Measurements from ENCODE around the gene LY86.
A peak's percentile ranks its signal among the peaks of the same experiment; 100 is the strongest.

The LY86 gene

DNA sequence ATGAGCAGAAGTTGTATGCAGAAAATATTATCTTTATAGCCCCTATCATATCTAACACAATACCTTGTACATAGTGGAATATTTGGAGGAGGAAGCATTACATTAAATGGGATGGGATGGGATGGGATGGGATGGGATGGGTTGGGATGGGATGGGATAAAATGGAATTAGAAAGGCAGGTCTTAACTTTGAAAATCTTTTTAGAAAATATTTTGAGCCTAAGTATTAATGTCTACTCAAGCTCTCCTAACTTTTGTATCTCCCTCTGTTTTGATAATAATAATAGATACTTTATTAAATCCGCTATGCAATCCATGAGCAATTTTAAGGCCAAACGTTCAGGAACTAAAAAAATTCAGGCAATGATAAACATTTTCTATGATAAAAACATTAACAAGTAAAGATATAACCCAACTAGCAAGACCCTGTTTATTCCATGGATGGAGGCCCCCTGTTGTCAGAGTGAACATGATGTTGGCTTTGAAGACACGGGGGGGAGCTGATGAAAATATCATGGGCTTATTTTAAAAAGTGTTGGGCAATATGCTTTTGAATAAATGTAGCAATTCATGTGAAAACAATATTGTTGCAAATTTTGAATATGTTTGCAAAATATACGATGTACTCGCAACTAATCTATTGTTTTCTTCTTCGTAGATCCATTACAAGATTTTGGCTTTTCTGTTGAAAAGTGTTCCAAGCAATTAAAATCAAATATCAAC lies 35.9 kb downstream of the LY86 start:
- DNase-seq: no peak

DNA sequence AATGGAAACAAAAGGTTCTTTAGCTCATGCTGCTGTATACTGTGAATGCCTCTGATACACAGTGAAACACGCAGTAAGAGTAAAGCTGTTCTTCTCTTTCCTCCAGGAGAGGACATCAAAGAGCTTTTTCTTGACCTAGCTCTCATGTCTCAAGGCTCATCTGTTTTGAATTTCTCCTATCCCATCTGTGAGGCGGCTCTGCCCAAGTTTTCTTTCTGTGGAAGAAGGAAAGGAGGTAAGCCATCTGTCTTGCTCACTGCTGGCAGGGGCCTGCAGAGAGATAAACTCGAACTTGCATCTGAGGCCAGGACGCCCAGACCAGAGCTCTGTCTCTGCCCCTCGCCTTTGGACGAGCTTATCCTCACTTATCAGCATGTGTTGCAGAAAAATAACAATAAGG lies 37.7 kb downstream of the LY86 start:
- peak; percentile 42 for DNase-seq

DNA sequence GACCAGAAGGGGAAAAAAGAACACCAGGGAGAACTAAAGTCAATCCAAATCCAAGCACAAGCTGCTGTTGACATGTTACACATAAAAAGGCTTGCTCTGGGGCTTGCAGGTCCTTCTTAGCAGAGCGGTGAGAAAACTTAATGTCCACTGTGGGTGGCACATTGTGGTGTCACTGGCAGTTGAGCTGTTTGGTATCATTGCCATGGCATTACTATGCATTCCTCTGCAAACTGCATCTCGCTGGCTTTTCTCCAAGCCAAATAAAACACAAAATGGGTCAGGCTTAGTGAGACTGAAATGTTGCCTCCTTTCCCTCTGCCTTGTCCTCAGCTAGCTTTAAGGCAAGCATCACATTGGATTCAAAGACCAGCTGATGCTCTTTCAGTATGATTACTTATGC lies 40.9 kb downstream of the LY86 start:
- DNase-seq: no peak

DNA sequence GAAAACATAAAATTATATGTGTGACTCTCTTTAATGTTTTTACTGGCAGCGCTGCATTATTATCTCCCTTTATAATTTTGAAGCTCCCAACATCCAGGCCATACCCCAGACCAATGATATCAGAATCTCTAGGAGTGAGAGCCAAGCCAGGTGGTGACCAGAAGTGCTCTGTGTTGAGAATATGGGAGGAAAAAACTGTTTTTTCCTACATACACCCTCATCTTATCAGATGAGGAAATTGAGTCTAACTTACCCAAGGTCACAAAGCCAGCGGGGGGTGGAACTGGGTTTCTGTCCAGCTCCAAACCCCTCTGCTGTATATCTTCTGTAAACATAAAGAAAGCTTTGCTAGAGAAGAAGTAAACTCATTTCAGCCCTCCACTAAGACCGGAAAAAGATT lies 42.5 kb downstream of the LY86 start:
- DNase-seq: no peak

DNA sequence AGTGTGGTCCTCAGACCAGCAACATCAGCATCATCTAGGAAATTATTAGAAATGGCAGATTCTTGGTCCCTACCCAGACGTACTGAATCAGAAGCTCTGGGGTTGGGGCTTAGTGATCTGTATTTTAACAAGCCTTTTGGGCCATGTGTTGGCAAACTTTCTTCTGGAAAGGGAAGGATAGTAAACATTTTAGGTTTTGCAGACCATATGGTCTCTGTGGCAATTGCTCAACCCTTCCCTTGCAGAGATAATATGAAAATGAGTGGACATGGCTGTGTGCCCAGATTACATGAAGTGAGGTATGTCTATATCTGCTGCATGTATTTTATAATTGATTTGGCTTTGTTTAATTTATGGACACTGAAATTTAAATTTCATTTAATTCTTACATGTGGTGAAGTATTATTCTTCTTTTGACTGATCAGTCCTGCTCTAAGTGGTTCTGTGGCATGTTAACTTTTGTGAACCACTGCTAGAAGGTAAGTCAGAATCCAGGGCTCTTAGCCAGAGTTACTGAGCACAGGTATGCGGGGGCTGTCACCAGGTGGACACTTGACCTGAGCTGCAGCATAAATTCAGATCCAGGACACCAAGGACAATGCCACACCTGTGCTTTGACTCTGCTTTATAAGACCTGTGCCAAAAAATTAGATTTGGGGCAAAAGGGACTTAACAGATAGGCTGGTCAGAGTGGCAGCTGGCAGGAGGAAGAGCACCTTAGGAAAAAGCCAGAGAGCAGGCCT lies 43.2 kb downstream of the LY86 start:
- DNase-seq: peak; percentile 94

DNA sequence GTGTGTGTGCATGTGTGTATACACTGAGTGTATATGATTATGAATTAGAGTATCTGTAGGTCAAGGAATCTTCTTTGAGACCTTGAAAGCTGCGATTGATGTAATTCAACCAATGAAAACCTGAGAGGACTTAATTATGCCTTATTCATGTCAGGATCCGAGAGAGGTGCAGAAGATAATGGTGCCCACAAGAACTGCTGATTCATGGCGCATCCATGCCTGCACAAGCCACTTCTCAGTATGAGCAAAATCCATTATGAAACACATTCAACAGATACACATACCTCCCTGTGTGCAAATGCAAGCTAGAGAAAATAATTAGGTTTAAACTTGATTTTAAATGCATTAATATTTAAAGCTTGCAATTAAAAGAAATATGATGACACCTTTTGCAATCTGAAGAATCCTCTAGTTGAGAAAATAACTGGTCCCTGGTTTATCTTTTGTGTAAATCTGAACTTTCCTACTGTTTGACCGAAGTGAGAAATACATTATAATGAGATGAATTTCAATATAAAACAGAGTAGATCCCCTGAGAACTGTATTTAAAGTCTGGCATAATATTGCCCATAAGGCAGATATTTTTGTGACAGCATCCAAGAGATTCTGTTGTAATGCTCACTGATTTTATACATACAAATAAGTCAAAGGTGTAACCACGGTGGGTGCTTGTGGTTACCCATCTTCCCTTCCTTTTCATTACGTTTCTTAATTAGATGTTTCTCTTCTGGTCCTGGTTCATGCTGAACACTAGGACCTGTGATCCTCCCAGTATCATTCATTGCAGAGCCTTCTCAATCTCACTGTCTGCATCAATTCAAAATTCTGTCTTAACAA lies 45.6 kb downstream of the LY86 start:
- DNase-seq: no peak

DNA sequence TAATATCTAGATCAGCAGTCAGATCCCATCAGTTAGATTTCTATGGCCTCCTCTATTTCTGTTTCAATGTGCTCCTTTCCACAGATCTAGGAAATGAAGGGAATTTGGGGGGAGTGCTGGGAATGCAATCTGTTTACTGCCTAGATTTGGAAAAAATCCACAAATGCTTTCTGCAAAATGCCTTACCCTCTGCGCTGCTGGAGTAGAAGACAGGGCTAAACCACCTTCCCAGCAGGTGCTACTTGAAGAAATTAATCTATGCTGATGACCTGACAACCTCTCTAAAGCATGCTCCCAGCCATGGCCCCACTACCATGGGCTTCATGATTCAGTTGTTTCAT lies 46.2 kb downstream of the LY86 start:
- no peak for DNase-seq

DNA sequence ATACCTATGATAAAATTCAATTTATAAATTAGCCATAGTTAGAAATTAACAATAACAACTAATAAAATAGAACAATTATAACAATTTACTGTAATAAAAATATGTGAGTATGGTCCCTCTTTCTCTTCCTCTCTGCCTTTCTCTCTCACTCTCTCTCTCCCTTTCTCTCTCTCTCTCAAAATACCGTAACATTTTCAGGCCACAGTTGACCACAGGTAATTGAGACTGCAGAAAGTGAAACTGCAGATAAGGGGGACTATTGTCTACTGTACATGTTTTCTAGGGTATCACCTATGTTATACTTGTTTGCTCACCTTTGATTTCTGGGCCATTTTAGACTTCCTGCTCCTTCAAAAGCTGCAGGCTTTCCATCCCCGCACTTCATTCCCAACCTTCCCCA lies 46.8 kb downstream of the LY86 start:
- DNase-seq: no peak

DNA sequence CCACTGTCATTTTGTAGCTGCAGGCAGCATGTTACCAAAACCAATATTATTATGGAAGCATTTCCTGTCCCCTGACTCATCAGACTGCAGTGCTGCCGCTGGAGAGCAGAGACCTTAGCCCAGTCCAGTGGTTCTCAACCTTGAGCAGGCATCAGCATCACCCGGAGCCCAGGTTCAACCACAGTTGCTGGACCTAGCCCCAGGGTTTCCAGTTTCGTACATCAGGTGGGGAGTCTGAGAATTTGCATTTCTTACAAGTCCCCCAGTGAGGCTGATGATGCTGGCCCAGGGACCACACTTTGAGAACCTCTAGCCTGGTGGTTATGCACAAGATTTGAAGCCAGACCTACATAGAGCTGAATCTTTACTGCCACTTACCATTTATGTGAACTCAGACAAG lies 47.3 kb downstream of the LY86 start:
- DNase-seq: no peak

DNA sequence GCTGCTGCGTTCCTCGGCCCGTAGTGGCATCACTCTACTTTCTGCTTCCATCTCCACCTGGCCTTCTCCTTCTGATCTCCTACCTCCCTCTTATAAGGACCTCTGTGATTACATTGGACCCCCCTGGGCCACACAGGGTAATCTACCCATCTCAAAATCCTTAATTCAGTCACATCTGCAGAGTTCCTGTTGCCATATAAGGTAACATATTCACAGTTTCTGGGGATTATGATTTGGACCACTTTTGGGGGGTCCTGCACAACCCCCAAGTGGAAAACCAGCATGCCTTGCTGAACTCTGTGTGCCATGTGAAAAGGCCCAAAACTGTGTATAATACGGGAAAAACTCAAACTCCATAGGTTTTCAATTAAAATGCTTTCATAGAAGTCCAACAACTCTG lies 51.1 kb downstream of the LY86 start:
- no peak for DNase-seq

DNA sequence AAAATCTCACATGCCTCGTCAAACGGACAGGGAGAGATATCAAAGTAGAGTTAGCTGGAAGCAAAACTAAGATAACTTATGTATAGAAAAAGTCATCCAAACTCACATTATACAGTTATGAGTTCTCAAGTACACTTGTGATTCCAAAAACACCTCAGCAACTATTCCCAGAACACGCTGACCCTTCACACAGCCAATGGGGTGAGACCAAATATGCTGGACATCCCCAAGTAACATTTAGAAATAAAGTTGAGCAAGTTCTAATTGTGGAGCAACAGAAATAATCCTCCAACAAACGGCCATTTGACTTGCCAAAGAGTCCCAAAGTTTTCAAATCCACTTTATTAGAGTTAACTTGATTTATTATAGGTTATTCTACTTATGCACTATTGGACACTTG lies 52.4 kb downstream of the LY86 start:
- DNase-seq: no peak

DNA sequence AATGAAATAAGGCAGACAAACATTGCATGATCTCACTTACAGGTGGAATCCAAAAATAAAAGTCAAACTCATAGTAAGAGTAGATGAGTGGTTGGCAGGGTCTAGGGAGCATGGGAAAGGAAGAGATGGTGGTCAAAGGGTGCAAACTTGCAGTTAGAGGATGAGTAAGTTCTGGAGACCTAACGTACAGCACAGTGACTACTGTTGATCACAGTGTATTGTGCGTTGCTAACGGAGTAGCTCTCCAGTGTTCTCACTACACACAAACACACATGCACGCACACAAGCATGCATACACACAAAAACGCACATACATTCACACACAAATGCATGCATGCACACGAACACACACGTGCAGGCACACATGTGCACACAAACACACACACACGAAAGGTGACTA lies 54.9 kb downstream of the LY86 start:
- no peak for DNase-seq

DNA sequence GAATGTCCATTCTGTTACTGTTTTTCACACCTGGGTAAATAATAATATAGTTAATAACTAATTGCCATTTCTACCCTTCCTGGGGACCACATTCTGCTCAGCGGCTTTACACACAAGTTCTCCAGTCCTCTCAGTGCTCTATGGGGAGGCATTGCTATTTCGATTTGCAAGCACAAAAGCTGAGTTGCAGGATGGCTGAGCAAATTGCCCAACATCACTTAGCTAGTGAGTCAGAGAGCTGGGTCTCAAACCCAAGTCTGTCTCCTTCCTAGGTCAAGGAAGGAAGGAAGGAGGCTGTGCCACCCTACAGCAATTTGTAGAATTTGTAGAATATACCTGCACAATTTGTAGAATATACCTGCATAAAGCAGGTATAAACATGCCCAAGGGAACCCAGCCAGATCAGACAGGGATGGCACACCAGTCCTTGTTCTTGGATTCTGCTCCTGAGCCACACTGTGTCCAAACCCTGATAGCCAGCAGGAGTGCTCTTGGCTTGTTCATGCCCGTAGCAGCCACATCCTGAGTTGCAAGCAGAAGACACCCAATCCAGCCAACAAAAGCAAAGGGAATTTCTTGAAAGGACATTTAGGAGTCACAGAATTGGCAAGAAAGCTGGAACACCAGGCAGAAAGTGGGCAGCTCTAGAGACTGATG lies 56.9 kb downstream of the LY86 start:
- DNase-seq: no peak

DNA sequence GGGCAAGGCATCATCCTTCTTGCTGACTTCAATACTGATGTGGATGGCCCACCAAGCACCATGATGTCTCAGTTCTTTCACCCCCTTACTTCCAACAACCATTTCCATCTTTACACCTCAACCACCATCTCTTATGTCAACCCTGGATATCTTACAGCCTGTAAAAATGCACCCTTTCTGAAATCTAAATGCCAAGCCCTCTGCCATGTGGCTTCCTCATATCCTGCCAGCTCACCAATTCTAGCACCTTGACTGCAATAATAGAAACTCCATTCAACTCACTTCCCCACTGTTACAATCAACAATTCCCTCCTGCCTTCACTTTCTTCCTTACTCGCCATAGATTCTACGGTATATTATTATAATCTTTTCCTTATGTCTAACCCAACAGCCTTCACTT lies 57.9 kb downstream of the LY86 start:
- no peak for DNase-seq

DNA sequence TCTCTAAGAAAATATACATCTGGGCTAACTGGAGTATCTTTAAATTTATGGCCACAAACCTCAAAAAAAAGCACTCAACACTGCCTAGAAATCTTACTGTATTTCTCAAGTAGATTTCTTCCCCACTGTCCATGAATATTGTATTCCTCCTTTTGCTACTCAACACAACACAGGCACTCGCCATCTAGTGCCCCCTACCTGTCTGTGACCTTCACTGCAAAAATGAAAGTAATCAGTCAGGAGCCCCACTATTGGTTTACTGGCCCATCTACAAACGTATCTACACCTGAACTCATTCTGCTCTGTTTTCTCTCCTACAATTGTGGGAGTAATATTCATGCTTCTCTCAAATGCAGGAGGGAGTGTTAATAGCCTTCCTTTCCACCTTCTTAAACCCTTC lies 58.3 kb downstream of the LY86 start:
- no peak for DNase-seq

DNA sequence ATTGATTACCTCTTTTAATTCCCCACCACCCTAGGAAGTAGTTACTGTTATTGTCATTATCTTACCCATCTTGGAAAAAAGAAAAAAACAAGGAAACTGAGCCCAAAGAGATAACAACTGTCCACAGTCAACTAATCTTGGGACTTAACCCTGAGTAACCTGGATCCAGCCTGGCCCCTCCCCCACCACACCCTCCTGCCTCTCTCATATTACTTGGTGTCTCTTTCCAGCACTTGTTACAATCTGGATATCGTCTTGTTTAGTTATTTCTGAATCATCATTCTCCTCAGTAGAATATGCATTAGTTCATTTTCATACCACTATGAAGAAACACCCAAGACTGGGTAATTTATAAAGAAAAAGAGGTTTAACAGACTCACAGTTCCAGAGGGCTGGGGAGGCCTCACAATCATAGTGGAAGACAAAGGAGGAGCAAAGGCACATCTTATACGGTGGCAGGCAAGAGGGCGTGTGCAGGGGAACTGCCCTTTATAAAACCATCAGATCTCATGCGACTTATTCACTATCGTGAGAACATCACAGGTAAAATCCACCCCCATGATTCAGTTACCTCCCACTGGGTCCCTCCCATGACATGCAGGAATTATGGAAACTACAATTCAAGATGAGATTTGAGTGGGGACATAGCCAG lies 60.3 kb downstream of the LY86 start:
- DNase-seq: no peak

DNA sequence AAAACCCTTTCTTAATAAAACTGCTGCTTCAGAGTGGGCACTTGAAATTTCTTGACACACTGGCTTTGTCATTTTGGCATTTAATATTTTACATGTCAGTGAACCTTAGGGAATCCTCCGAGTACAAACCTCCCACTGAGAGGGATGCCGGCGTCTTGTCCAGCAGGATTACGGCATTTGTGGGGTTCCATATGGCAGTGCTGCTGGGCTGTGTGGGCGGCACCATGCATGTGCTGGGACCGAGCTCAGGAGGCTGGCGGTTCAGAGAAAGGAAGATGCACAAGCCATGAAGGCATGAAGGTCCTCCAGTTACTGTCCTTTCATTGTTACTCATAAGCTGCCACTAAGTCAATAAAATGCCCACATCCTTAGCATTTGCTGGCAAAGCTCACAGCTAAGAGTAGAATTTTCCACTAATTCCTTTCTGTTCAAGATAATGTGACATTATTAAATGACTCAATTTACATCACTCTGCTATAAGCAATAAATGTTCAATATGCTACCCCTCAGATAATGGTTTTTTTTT lies 61.4 kb downstream of the LY86 start:
- DNase-seq: peak; percentile 34

DNA sequence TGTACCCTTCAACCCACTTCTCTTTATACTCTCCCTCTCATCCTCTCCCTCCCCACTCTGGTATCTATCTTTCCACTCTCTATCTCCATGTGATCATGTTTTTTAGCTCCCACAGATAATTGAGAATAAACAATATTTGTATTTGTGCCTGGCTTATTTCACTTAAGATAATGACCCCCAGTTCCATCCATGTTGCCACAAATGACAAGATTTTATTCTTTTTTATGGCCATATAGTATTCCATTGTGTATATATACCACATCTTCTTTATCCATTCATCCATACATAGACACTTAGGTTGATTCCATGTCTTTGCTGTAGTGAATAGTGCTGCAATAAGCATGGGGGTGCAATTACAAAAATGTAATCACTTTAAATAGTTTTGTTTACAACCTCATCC lies 62.3 kb downstream of the LY86 start:
- no peak for DNase-seq

DNA sequence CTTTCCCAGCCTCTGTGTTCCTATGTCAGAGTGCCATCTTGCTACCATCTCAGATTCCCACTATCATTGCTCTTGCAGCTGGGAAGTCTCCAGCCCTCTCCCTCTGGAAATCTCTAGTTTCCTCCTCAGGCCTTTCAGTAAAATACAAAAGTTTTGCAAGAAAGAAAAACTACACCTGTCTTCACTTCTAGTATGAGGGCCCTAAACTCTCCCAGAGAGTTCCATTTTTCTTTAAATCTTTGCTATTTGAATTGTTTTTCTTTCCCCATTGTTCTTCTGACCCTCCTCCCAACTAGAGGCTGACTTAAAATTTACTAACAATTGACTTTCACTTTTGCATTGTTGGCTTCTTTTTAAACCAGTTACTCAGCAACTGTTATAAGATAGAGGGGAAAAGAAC lies 62.8 kb downstream of the LY86 start:
- DNase-seq: no peak

DNA sequence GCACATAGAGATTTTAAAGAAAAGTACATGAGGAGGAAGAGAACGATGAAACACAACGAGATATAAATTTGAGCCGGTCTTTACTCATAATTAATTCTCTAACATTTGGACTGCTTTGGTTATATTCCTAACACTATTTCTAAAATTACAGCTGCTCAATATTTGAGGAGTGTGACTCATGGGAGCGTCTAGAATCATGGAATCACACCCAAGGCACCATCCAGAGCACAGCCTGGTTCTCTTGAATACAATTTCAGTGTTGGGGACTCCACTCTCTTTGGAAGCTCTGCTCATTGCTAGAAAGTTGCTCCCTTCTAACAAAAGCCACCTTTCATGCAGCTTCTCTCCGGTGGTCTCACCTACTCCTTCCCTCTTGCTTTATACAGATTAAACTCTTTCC lies 64.4 kb downstream of the LY86 start:
- DNase-seq: no peak

DNA sequence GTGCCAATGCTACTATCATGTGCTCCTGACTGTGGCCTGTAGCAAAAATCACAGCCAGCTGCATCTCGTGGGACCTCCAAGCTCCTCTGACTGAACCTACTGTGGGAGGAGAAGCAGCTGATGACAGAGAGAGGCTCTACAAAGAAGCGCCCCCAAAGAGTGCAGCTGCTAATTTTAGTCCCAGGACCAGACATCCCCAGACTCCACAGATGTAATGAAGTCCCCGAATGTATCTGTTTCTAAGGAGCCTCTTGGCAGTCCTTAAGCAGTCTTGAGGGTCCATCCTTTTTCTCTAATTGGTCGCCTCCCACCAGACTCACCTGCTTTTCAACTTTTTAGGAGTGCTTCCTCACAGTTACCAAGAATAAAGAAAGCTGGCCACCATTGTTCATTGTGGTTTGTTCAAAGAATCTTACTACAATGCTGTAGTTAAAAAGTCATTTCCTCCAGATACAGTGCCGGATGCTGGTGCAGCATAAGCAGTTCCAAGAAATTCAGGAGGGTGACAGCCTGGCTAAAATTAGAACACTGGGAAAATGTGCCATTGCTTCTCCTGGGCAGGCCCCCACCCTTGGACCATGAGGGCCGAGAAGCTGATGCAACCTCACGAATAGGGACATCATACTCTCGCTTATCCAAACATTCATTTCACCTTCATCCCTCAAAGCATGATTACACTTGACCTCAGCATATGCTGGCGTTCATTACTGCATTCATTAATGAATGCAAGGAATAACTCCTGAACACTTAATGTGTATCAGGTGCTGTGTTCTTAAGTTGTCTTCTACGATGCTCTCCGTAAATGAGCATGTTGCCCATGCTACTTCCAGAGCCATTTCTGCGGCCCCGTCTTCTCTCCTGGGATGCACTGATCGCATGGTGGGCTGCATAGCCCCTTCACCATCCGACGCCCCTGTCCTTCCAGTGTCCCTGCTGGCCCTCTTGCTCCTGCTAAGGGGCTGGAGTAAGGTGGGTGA lies 66.4 kb downstream of the LY86 start:
- DNase-seq: no peak
